Hematopoietic multipotent progenitor cell treated with erythropoietin and hydrocortisone succinate and interleukin-3 and kit ligand, for 8 days (in vitro differentiated cells): ENCODE data around the gene SAMD8.
A peak's percentile ranks its signal among the peaks of the same experiment; 100 is the strongest.

Experiments used
- DNase-seq: peaks from one replicate; pipeline ENCODE4 v3.0.0-alpha.2; 2015

The SAMD8 gene

DNA sequence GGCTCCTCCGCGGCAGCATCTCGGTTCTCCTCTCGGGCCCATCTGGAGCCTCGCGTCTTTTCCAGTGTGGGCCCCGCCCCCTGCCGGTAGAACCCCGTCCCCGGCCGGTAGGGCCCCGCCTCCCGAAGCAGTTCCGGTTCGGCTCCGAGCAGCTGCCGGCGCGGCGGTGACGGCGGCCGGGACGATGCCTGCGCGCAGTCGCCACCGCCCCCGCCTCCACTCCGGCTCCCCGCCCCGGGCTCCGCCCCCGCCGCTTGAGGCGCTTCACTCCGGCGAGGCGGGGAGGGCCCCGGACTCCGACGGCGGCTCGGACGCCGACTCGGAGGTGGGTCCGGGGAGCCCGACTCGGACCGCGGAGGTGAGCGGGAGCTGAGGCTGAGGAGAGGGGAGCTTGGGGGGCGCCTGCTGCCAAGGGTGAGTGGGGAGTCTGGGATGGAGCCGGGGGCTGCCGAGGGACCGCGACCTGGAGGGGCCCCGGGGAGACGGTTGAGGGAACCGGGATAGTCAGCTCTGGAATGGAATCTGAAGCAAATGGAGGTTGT lies at the start of gene SAMD8:
TSS of gene SAMD8 (plus strand) at position 292 of the 542 bp plus-strand sequence. CDS start 38,873 bp downstream, outside the sequence.
- DNase-seq, result peak; percentile 94

DNA sequence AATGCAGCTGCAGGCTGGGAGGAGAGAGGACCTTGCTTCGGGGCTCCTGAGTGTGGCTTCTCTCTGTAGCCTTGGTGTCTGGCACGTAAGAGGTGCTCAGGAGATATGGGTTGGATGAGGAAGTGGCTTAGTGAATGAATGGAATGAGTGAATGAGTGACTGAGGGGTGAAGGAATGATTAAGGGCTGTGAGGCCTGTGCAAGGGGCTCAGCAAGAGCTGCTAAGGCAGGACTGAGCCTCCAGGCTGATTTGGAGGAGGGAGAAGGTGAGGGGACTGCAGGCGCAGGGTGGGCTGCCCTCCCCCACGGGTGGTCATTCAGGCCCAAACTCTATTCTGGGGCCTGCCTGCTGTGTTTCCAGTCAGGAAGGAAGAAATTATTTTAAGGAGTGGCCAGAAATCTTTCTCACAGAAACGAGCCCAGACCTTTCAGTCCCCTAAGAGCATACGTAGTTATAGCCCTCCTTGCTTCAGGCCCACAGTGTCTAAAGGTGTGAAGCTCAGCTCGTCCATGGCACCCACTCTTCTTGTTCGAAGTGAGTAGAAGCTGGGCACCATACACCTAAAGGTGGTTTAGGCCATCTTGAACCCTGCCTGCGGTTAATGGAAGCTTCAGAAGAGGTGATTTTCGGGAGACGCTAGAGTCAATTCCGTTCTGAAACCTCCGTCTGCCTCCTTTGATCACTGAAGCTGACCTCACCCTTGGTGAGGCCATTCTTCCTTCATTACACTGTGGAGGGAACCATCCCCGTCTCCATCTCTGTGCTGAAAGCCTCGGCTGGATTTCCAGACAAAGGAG lies 49.5 kb upstream of the SAMD8 start:
- DNase-seq, result no peak

DNA sequence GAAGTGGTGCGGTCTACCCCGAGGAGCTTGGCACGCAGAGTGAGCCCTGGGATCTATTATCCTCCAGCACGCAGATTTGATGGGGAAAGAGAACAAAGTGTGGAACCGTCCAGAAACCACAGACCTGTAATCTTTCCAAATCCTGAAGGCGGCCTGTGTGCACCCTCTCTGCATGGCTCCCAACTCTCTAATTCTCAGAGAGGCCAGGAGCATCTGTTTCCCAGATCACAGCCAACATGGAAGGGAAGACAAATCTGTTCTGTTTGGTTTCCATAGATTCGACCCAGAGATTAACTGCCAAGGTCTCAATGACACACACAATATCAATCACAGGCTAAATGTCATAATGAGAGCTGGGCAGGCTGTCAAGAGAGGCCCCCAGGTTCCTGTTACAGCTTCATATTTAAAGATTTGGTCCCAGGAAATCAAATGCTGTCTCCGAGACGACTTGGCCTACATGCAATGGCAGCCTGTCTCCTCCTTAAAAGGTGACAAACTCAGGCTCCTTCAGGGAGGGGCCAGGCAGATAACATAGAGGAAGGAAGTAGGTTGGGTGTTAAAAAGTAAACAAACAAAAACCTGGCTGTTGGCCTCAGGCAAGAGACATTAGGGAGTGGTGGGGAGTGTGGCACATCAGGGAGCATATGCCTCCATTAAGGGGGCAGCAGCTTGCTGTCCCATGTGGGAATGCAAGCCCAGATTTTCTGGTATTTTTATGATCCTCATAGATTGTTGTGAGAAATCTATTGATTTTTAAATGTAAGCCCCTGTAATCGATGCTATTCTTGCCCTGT lies 48.8 kb upstream of the SAMD8 start:
- no peak for DNase-seq

- no peak for DNase-seq
Measured at GRCh38 chr10:75063461-75064230, 47.8 kb upstream of the SAMD8 start.

- DNase-seq, result no peak
Measured at GRCh38 chr10:75065076-75065475, 46.4 kb upstream of the SAMD8 start.

DNA sequence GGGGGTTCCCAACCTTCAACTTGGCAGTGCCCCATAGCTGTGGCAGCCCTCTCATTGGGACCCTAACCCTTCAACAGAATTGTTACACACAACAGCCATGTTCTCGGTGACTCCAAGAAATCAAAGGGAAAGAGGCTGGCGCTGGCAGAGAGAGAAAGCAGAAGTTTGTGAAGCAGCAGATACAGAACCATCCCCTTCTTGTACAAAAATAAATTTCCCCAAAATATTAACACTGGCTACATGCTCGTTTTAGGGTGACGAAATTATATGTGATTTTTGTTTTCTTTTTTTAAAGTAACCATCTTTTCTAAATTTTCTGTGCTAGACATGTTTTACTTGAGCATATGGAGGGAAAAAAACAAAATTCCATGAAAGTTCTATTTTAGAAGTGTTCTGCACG lies 45.2 kb upstream of the SAMD8 start:
- DNase-seq, result no peak

DNA sequence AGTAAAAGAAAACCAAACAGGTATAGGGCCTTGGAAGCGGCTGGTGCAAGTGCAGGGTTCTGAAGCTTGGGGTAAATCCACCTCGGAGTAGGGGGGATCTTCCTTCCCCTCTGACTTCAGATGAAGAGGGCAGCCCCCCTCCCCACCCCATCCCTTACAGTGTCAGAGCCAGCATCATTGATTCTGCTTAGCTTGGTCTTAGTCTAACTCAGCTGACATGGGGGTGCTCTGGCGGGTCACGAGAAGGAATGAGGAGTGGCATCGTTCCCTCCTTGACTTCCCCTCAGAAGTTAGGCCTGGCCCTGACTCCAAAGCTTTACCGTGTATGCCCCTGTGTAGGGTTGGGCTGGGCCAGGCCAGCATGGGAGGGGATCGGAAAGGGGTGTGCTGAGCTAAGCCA lies 44.2 kb upstream of the SAMD8 start:
- no peak for DNase-seq

DNA sequence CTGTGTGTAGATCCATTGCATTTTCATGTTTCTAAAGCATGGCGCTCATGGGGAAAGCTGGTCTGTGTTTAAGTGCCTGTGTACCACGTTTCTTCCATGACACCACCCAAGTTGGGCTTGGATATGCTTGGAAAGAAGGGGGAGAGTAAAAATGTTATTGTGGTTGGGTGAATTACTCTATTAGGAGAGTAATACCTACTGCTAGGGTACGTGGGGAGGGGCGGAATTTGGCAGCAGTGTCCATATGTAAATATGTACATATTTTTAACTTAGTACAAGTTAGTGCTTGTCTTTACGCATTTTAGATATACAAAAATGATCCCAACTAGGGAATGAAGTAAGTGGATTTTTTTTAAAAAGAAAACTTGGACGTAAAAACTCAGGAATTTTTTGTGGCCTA lies 42.9 kb upstream of the SAMD8 start:
- no peak for DNase-seq

GRCh38 chr10:75070476-75070875 lies 41.0 kb upstream of the SAMD8 start:
- no peak for DNase-seq

GRCh38 chr10:75070961-75071428 lies 40.5 kb upstream of the SAMD8 start:
- DNase-seq, result no peak

DNA sequence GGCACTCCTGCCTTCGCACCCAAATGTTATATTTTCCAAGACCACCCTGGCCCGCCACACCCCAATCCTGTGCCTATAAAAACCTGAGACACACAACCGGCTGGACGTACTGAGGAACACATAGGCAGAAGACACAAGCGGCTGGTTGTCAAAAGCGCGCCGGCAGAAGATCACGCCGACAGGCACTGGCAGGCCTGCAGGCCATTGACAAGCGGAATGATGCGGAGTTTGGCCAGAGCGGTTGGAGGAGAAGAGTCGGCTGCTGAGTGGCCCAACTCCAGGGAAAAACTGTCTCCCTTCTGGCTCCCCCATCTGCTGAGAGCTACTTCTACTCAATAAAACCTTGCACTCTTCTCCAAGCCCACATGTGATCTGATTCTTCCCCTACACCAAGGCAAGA lies 39.7 kb upstream of the SAMD8 start:
- no peak for DNase-seq

- DNase-seq, result no peak
Measured at GRCh38 chr10:75072727-75073126, 38.7 kb upstream of the SAMD8 start.

GRCh38 chr10:75073442-75073841 lies 38.0 kb upstream of the SAMD8 start:
- DNase-seq, result no peak

DNA sequence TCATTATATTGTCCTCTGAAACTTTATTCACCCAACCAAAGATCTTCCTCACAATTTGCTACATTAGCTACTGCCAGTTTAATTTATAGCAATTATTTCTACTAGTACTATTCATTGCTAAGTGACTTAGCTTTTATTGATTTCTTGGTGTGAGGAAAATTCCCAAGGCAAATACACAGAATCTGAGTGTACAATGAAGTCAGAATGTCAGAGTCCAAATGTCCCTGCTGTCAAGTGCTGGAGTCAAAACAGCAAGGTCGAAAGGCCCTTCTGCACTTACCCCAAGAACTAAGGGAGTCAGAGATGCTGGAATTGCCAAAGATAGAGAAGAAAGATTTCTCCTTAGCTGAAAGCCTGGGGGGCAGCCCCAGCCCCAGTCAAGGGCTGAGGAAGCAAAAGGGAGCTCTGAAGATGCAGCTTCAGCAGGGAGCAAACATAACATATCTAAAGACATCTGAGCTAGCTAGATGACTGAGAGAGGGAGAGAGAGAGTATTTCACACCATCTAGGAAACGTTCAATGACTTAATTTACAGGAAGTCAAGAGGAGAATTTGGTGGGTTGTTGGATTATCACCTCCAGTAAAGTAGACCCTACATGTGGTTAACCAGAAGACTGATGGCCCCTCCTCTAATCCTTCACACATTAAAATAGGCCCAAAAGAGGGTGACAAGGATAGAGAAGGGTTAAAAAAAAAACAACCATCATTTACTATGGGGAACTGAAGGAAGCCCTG lies 36.6 kb upstream of the SAMD8 start:
- no peak for DNase-seq

- no peak for DNase-seq
Measured at GRCh38 chr10:75076348-75076747, 35.1 kb upstream of the SAMD8 start.

GRCh38 chr10:75079436-75080083 lies 31.9 kb upstream of the SAMD8 start:
- DNase-seq, result no peak

DNA sequence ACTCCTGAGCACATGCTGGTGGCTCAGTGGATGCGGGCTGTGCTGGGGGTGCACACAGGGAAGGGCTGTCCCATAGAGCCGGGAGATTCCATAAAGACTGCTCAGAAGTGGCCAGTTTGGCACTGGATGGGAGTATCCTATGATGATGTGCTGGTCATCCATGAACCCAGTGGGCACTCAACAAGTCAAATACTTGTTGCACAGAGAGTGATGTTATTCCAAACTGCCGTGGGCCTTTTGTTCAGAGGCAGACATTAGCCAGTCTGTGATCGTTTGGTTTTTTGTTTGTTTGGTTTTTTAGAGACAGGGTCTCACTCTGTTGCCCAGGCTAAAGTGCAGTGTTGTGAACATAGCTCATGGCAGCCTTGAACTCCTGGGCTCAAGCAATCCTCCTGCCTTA lies 30.9 kb upstream of the SAMD8 start:
- DNase-seq, result no peak

- DNase-seq, result no peak
Measured at GRCh38 chr10:75081379-75081778, 30.1 kb upstream of the SAMD8 start.

- DNase-seq, result no peak
Measured at GRCh38 chr10:75083972-75084833, 27.3 kb upstream of the SAMD8 start.

DNA sequence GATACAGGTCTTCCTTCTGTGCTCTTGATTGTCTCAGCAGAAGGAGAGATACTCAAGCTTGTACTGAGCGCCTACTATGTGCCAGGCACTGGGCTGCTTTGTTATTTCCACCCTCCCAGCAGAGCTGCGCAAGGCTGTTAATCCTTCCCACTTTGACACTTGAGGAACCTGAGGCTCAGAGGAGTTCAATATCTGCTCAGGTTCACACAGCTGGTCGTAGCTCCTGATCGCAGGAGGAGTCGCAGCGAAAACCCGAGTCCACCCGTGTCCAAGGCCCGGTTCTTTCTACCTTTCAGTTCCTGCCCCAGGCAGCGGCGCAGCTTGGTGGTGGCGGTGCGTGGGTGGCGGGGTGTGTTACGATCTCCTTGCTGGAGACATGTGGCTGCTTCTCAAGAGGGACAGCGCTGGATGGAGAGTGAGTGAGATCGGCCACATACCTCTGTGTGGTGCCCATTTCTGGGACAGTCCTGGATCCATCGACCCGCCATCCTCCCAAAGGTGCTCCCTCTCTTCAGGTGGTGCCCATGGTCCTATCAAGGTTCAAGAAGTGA lies 26.5 kb upstream of the SAMD8 start:
- DNase-seq, result no peak
